H1 (cell line): ENCODE results near the gene STRN4. TPM values are rescaled to one million over a fixed set of nuclear protein-coding genes. Genes with fewer than 3 reads are reported as not detected.
A peak's percentile ranks its signal among the peaks of the same experiment; 100 is the strongest.

ENCODE experiments used
- CTCF ChIA-PET: fragments of 300-600 bp; sonication (Branson Sonifier 250); formaldehyde crosslinking; loops from one replicate; lab custom pipeline; 2021; ENCODE audit not compliant: partially characterized antibody; lab: Charles Lee
- POLR2A ChIA-PET: fragments of 300-600 bp; sonication (Branson Sonifier 250); formaldehyde crosslinking; loops from one replicate; lab custom pipeline; 2021; ENCODE audit warnings: inconsistent platforms; ENCODE audit not compliant: partially characterized antibody; lab: Charles Lee
- DNase-seq, 2 experiments: peaks; one replicate each; pipeline versions ENCODE4 v3.0.0 to v3.0.0-alpha.2; 2010 to 2022; ENCODE audit warnings: low spot score in 2 of 2, low read depth in 1 of 2, mixed read lengths in 1 of 2
- FAIRE-seq: peaks from 2 replicates; lab custom pipeline; 2011; peaks lifted over from hg19 to GRCh38; lab: Jason Lieb, UNC
- H2AFZ ChIP-seq: 2 replicates; pipeline ENCODE4 v1.8.1; 2012; ENCODE audit warnings: low read length, inconsistent platforms
- H2AK5ac ChIP-seq: 2 replicates; pipeline ENCODE4 v1.6.1; 2013; ENCODE audit warnings: low read depth, low read length
- H2BK120ac ChIP-seq: replicated peaks from 2 replicates; pipeline ENCODE3; 2013; ENCODE audit warnings: low read depth, low read length, inconsistent platforms
- H2BK12ac ChIP-seq: 2 replicates; pipeline ENCODE4 v1.6.1; 2013; ENCODE audit warnings: low read depth, low read length
- H2BK15ac ChIP-seq: 2 replicates; pipeline ENCODE4 v1.6.1; 2013; ENCODE audit warnings: low read length
- H2BK20ac ChIP-seq: 2 replicates; pipeline ENCODE4 v1.6.1; 2013; ENCODE audit warnings: low read length
- H2BK5ac ChIP-seq: 2 replicates; pipeline ENCODE4 v1.6.1; 2013; ENCODE audit warnings: low read depth, low read length
- H3K14ac ChIP-seq: 2 replicates; pipeline ENCODE4 v1.6.1; 2013; ENCODE audit warnings: inconsistent platforms; ENCODE audit not compliant: insufficient read length
- H3K18ac ChIP-seq: 2 replicates; pipeline ENCODE4 v1.6.1; 2013; ENCODE audit warnings: low read length; ENCODE audit errors: extremely low read depth
- H3K23ac ChIP-seq: 2 replicates; pipeline ENCODE4 v1.6.1; 2013; ENCODE audit warnings: inconsistent platforms; ENCODE audit not compliant: insufficient read length
- H3K23me2 ChIP-seq: 2 replicates; pipeline ENCODE4 v1.6.1; 2013; ENCODE audit warnings: low read depth, low read length
- H3K27ac ChIP-seq: 2 replicates; pipeline ENCODE4 v1.6.1; 2011; ENCODE audit warnings: low read depth, low read length, inconsistent platforms
- H3K27me3 ChIP-seq, 4 experiments: replicated peaks in 1 of 4; 1 replicate in 1 of 4; 2 replicates in 3 of 4; pipeline versions ENCODE4 v1.6.1 to v1.8.1; 2011 to 2013; ENCODE audit warnings: low read length in 3 of 4, mild to moderate bottlenecking in 3 of 4, inconsistent platforms in 2 of 4, mixed read lengths in 2 of 4, moderate library complexity in 1 of 4; ENCODE audit not compliant: control insufficient read depth in 3 of 4, insufficient read depth in 3 of 4; ENCODE audit errors: extremely low read depth in 1 of 4
- H3K36me3 ChIP-seq, 4 experiments: 2 replicates each; pipeline versions ENCODE4 v1.6.1 to v1.8.1; 2011 to 2013; ENCODE audit warnings: mild to moderate bottlenecking in 4 of 4, low read length in 3 of 4, moderate library complexity in 2 of 4, control low read depth in 1 of 4, inconsistent platforms in 1 of 4; ENCODE audit not compliant: insufficient read depth in 4 of 4, control insufficient read depth in 2 of 4
- H3K4ac ChIP-seq: replicated peaks from 2 replicates; pipeline ENCODE3; 2013; ENCODE audit warnings: low read length, low read depth, mixed read lengths, inconsistent platforms; ENCODE audit not compliant: insufficient read length
- H3K4me1 ChIP-seq, 4 experiments: replicated peaks in 1 of 4; 1 replicate in 1 of 4; 2 replicates in 3 of 4; pipeline versions ENCODE4 v1.6.1 to v1.8.1; 2011 to 2013; ENCODE audit warnings: low read length in 3 of 4, inconsistent platforms in 2 of 4, mixed read lengths in 1 of 4; ENCODE audit not compliant: insufficient read depth in 4 of 4, control insufficient read depth in 3 of 4
- H3K4me2 ChIP-seq, 2 experiments: 2 replicates each; pipeline versions ENCODE4 v1.6.1 to v1.8.1; 2011 to 2013; ENCODE audit warnings: low read depth in 2 of 2, low read length in 2 of 2, control low read depth in 1 of 2, inconsistent platforms in 1 of 2, mild to moderate bottlenecking in 1 of 2; ENCODE audit not compliant: insufficient read depth in 1 of 2
- H3K4me3 ChIP-seq, 4 experiments: fragments of 200-600, 300-600 bp in 1 of 4; sonication (generic), shearing (Covaris generic), sonication (Bioruptor Twin) in 1 of 4; 2 replicates each; pipeline versions ENCODE4 v1.5.1 to v1.8.1; 2011 to 2016; ENCODE audit warnings: low read length in 4 of 4, low read depth in 3 of 4, control low read depth in 2 of 4, inconsistent platforms in 2 of 4, mild to moderate bottlenecking in 2 of 4, mixed read lengths in 1 of 4, moderate library complexity in 1 of 4; ENCODE audit not compliant: insufficient read depth in 2 of 4; ENCODE audit errors: extremely low read depth in 1 of 4
- H3K56ac ChIP-seq: replicated peaks from 2 replicates; pipeline ENCODE3; 2013; ENCODE audit warnings: low read depth, mild to moderate bottlenecking, mixed read lengths, low read length, inconsistent platforms; ENCODE audit not compliant: insufficient read length
- H3K79me1 ChIP-seq: 2 replicates; pipeline ENCODE4 v1.6.1; 2013; ENCODE audit warnings: low read depth, low read length, control low read depth
- H3K79me2 ChIP-seq, 2 experiments: 2 replicates each; pipeline versions ENCODE4 v1.6.1 to v1.8.1; 2012 to 2013; ENCODE audit warnings: low read length in 2 of 2, mild to moderate bottlenecking in 2 of 2, inconsistent platforms in 1 of 2; ENCODE audit not compliant: insufficient read depth in 2 of 2, control insufficient read depth in 1 of 2
- H3K9ac ChIP-seq, 4 experiments: replicated peaks in 1 of 4; 1 replicate in 1 of 4; 2 replicates in 3 of 4; pipeline versions ENCODE4 v1.6.1 to v1.8.1; 2011 to 2013; ENCODE audit warnings: low read depth in 3 of 4, low read length in 3 of 4, control low read depth in 2 of 4, mild to moderate bottlenecking in 2 of 4, moderate library complexity in 2 of 4, inconsistent platforms in 1 of 4; ENCODE audit errors: extremely low read depth in 1 of 4
- H3K9me3 ChIP-seq, 2 experiments: 2 replicates each; pipeline versions ENCODE4 v1.6.1 to v1.8.1; 2012 to 2013; ENCODE audit warnings: mild to moderate bottlenecking in 2 of 2, moderate library complexity in 2 of 2, control low read depth in 1 of 2, inconsistent platforms in 1 of 2, low read depth in 1 of 2, low read length in 1 of 2, mixed read lengths in 1 of 2; ENCODE audit not compliant: insufficient read depth in 2 of 2
- H4K20me1 ChIP-seq, 2 experiments: replicated peaks in 1 of 2; 2 replicates each; pipeline versions ENCODE3 to v1.8.1; 2011 to 2013; ENCODE audit warnings: inconsistent platforms in 2 of 2, low read length in 2 of 2, mild to moderate bottlenecking in 1 of 2; ENCODE audit not compliant: insufficient read depth in 2 of 2, control insufficient read depth in 1 of 2
- H4K5ac ChIP-seq: 2 replicates; pipeline ENCODE4 v1.6.1; 2013; ENCODE audit warnings: low read length, low read depth, mixed read lengths, inconsistent platforms; ENCODE audit not compliant: insufficient read length
- H4K8ac ChIP-seq: 2 replicates; pipeline ENCODE4 v1.8.0; 2013; ENCODE audit warnings: mild to moderate bottlenecking, moderate library complexity, low read length, inconsistent platforms; ENCODE audit not compliant: insufficient read depth; ENCODE audit errors: extremely low read depth
- H4K91ac ChIP-seq: replicated peaks from 2 replicates; pipeline ENCODE3; 2013; ENCODE audit warnings: low read length, mixed read lengths, inconsistent platforms; ENCODE audit not compliant: insufficient read length
- BRCA1 ChIP-seq: IDR thresholded peaks from 2 replicates; pipeline ENCODE4 v1.6.1; 2012; ENCODE audit warnings: low read depth, low read length, improper control_type of control experiment
- CHD1 ChIP-seq: IDR thresholded peaks from 2 replicates; pipeline ENCODE4 v1.6.1; 2012; ENCODE audit warnings: low read depth, low read length, improper control_type of control experiment
- CTBP2 ChIP-seq: IDR thresholded peaks from 2 replicates; pipeline ENCODE4 v1.7.0; 2011; ENCODE audit warnings: borderline replicate concordance, mild to moderate bottlenecking, moderate library complexity, mixed read lengths, low read length; ENCODE audit not compliant: insufficient read depth, insufficient read length
- HDAC6 ChIP-seq: IDR thresholded peaks from one replicate; pipeline ENCODE4 v1.7.1; 2012; ENCODE audit warnings: low read depth, mild to moderate bottlenecking, inconsistent platforms, low read length, moderate library complexity
- KDM1A ChIP-seq: fragments of 200-600, 300-600 bp; sonication (generic); IDR thresholded peaks from 2 replicates; pipeline ENCODE4 v1.7.1; 2016; ENCODE audit warnings: mild to moderate bottlenecking, low read length, borderline replicate concordance
- NRF1 ChIP-seq: IDR thresholded peaks from 2 replicates; pipeline ENCODE4 v1.6.1; 2011; ENCODE audit warnings: mild to moderate bottlenecking, low read depth, low read length, improper control_type of control experiment
- RAD21 ChIP-seq, 2 experiments: IDR thresholded peaks in 1 of 2; conservative IDR thresholded peaks in 1 of 2; 2 replicates each; pipeline ENCODE4 v1.6.1; 2011; ENCODE audit warnings: low read depth in 2 of 2, low read length in 2 of 2, improper control_type of control experiment in 1 of 2, inconsistent platforms in 1 of 2, mild to moderate bottlenecking in 1 of 2, moderate library complexity in 1 of 2
- RXRA ChIP-seq: IDR thresholded peaks from 2 replicates; pipeline ENCODE4 v1.6.1; 2011; ENCODE audit warnings: low read depth, mild to moderate bottlenecking, low read length, moderate library complexity; ENCODE audit not compliant: insufficient read depth
- SIX5 ChIP-seq: IDR thresholded peaks from 2 replicates; pipeline ENCODE4 v1.6.1; 2011; ENCODE audit warnings: mild to moderate bottlenecking, low read depth, low read length
- SP1 ChIP-seq: IDR thresholded peaks from 2 replicates; pipeline ENCODE4 v1.6.1; 2011; ENCODE audit warnings: low read depth, low read length
- SP4 ChIP-seq: IDR thresholded peaks from 2 replicates; pipeline ENCODE4 v1.6.1; 2012; ENCODE audit warnings: low read length, inconsistent platforms
- TAF7 ChIP-seq: optimal IDR thresholded peaks from 2 replicates; pipeline ENCODE3; 2011; ENCODE audit warnings: low read depth, mild to moderate bottlenecking, inconsistent platforms, low read length, moderate library complexity, borderline replicate concordance
- ZNF274 ChIP-seq: IDR thresholded peaks from 2 replicates; pipeline ENCODE4 v1.7.0; 2012; ENCODE audit warnings: low read length, borderline replicate concordance; ENCODE audit errors: extremely low read depth
- WGBS, 2 experiments: shearing (Covaris generic) in 1 of 2; methylation state at CpG; one replicate each; pipeline versions ENCODE4 v1.1.6 to v1.1.7; 2013 to 2015; ENCODE audit warnings: low lambda C conversion rate in 2 of 2, mixed read lengths in 2 of 2, inconsistent platforms in 1 of 2, low coverage in 1 of 2, missing lambda C conversion rate in 1 of 2; ENCODE audit not compliant: insufficient replicate concordance in 2 of 2, insufficient coverage in 1 of 2, insufficient read length in 1 of 2; ENCODE audit errors: extremely low coverage in 1 of 2, missing lambda C conversion rate in 1 of 2; 5-methylcytosine and 5-hydroxymethylcytosine counted together
- polyA plus RNA-seq, 7 experiments: library from polyadenylated mRNA; depleted of rRNA in 3 of 7; stranded (reverse) in 5 of 7; unstranded in 2 of 7; fragments of >200 nt in 5 of 7; fragments of 200-250 nt in 2 of 7; gene quantifications; 1 replicate in 5 of 7; 2 replicates in 1 of 7; 4 replicates in 1 of 7; pipeline versions ENCODE4 v1.2.1 to v1.2.3, GENCODE V29; 2011 to 2013; ENCODE audit warnings: missing spikeins in 2 of 7, mixed read lengths in 2 of 7
- total RNA-seq: library from RNA; stranded (reverse); fragmentation: NEBNext Ultra II Directional; extraction: Animal tissue kit (Norgen Biotek cat#: 25700); gene quantifications from 2 replicates; pipeline ENCODE4 v1.2.1, GENCODE V29; 2021

The STRN4 gene
- total and polyA plus RNA-seq, 2 of the 8 experiments (the other 6 are each of a cell fraction or from before 2014, with no cell fraction given), result 120 to 187 TPM

DNA sequence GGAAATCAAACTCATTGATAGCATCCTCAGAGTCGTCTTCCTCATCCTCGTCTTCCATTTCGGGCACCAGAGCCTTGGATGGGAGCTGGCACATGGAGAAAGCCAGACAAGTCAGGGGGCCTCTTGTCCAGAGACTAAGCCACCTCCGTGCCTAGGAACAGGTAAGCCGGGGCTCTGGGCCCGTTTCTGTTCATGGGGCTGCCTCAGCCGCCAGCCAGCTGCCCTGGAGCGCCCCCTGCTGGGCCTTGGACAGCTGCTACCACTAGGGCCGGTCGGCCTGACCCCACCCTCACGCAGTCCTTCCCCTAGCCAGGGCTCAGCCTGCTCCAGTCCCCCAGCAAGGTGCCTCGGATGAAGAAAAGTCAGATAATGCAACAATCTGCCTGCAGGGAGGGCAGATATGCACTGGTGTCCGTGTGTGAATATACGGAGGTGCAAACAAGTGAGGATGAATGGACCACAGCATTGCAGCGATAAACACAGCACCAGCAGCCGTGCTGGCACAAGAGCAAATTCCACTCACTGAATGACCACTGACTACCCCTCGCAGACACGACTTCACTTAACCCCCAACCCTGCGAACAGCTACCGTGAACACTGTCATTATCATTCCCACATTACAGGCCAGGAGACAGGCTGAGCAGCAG lies 17.4 kb downstream of the STRN4 start:
- no peaks in the 10 kb centered on the region for H3K27me3 ChIP-seq
- no peak overlapping the region for H2AK5ac ChIP-seq
- no peak overlapping the region for H3K23ac ChIP-seq
- no peak overlapping the region for H4K91ac ChIP-seq
- H2BK5ac ChIP-seq, result no peak overlapping the region
- H2AFZ ChIP-seq, result no peak overlapping the region
- no peak overlapping the region for H2BK12ac ChIP-seq
- H2BK15ac ChIP-seq, result no peak overlapping the region
- H3K9me3 ChIP-seq, result no peaks in the 10 kb centered on the region
- DNase-seq (peak in 1 of 2 experiments; percentile 90), FAIRE-seq (no peak)
- peaks cover 0 to 3% (median 0%) of the 10 kb centered on the region in 4 experiments; a peak in 4 of 7 replicates for H3K4me1 ChIP-seq
- peaks cover 0 to 20% of the 10 kb centered on the region in 2 experiments; a peak in 2 of 4 replicates for H3K79me2 ChIP-seq
- H2BK20ac ChIP-seq, result no peak overlapping the region
- H3K4ac ChIP-seq, result no peak overlapping the region
- H4K20me1 ChIP-seq, result peaks cover 26 to 53% of the 10 kb centered on the region in 2 experiments
- H3K18ac ChIP-seq, result no peak overlapping the region
- no peaks in the 10 kb centered on the region for H3K23me2 ChIP-seq
- H3K14ac ChIP-seq, result no peak overlapping the region
- no peak overlapping the region for H4K5ac ChIP-seq
- H4K8ac ChIP-seq, result peak overlapping the region; percentile 59; the same call in 1 of the 2 replicates
- H3K56ac ChIP-seq, result no peak overlapping the region
- peaks cover 43 to 75% (median 63%) of the 10 kb centered on the region in 4 experiments for H3K36me3 ChIP-seq
- no peak overlapping the region for H3K4me3 ChIP-seq
- no peak overlapping the region for H3K4me2 ChIP-seq
- H3K9ac ChIP-seq, result 0 out of 7 replicates have a peak overlapping the region, but pooled peaks of 1 of the 4 experiments have one; percentile 25
- H3K27ac ChIP-seq, result no peak overlapping the region
- 70% methylated on average over 20 of the region's 20 CpGs; no CpG with 5 or more reads in 1 of the 2 experiments for WGBS, 2 experiments
- POLR2A ChIA-PET, result interaction anchor here (0.7 to 4.2 kb wide), 12 partner anchors 8 to 133 kb away, joined by 3 to 26 read pairs (median 4); partner anchors contain the start of gene PRKD2
- CTCF ChIA-PET, result interaction anchor here (0.6 to 15.8 kb wide), 25 partner anchors 8 to 251 kb away, joined by 3 to 188 read pairs (median 4); no protein-coding TSS in a partner anchor
- peaks cover 8% of the 10 kb centered on the region for H3K79me1 ChIP-seq
- H2BK120ac ChIP-seq, result no peak overlapping the region
- TF ChIP-seq ZNF274 (no peak), SIX5 (no peak), SP1 (no peak), TAF7 (no peak), RAD21 (IDR thresholded peaks at IDR 0.05 in 1 of 2, conservative IDR thresholded peaks at IDR 0.05 in 1 of 2; ENCODE audit: low read depth in 2 of 2, low read length in 2 of 2) (peak; percentile 74 to 81), HDAC6 (no peak), CTBP2 (no peak), KDM1A (no peak), NRF1 (no peak), BRCA1 (no peak), RXRA (no peak), CHD1 (no peak), SP4 (no peak)
